B cell (primary cell): ENCODE data around the gene KLRC3.

Experiments used
- EZH2 ChIP-seq: IDR thresholded peaks from 2 replicates; pipeline ENCODE4 v1.6.1; 2012; ENCODE audit warnings: borderline replicate concordance, low read depth, mild to moderate bottlenecking, moderate library complexity, low read length; ENCODE audit not compliant: insufficient read depth, poor library complexity, severe bottlenecking
- TF ChIP-seq, protein P1 (sequence below): fragments of 200-600 bp; IDR thresholded peaks from one replicate; pipeline ENCODE4 v1.8.0; 2022; ENCODE audit warnings: antibody characterized with exemption, mild to moderate bottlenecking

DNA sequence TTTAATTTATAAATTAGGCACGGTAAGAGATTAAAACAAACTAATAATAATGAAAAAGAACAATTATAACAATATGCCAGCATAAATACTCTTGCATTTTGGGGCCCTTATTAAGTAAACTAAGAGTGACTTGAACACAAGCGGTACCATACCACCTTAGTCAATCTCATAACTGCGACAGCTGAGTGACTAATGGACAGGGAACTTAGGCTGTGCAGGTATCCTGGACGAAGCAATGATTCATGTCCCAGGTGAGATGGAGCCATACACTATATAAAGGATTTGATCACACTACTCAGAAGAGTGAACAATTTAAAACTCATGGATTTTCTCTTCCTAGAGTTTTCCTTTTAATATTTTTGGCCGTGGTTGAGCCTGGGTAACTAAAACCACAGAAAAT is 15.1 kb downstream of the KLRC3 start:
- TF ChIP-seq, protein P1, sequence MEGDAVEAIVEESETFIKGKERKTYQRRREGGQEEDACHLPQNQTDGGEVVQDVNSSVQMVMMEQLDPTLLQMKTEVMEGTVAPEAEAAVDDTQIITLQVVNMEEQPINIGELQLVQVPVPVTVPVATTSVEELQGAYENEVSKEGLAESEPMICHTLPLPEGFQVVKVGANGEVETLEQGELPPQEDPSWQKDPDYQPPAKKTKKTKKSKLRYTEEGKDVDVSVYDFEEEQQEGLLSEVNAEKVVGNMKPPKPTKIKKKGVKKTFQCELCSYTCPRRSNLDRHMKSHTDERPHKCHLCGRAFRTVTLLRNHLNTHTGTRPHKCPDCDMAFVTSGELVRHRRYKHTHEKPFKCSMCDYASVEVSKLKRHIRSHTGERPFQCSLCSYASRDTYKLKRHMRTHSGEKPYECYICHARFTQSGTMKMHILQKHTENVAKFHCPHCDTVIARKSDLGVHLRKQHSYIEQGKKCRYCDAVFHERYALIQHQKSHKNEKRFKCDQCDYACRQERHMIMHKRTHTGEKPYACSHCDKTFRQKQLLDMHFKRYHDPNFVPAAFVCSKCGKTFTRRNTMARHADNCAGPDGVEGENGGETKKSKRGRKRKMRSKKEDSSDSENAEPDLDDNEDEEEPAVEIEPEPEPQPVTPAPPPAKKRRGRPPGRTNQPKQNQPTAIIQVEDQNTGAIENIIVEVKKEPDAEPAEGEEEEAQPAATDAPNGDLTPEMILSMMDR: no peak
- no peak for TF ChIP-seq EZH2
